ENCODE data around the gene ST14. TPM values are rescaled to one million over a fixed set of nuclear protein-coding genes. Genes with fewer than 3 reads are reported as not detected.

Gene ST14
- total and polyA plus RNA-seq, 5 donors from 2014 or later = 0.05 to 0.06 TPM; not detected in 3

GRCh38 chr11:130148796-130149326 lies 10.7 kb upstream of the ST14 start:
- ATAC-seq (ENCODE audit: low read depth in 2 of 2) (no peak), DNase-seq (no peak)
- H3K4me3 ChIP-seq (ENCODE audit: low read depth, low read length) = no peak overlapping the region
- peaks cover 9% of the 10 kb centered on the region for H3K36me3 ChIP-seq (ENCODE audit: control insufficient read depth, insufficient read depth, low read length)
- no peak overlapping the region for H3K27ac ChIP-seq (ENCODE audit: insufficient read depth, low read length, poor library complexity, severe bottlenecking)
- H3K27ac Mint-ChIP-seq = peak overlapping the region in 1 of 3 donors; percentile 57
- peaks cover 8% of the 10 kb centered on the region for H3K4me1 ChIP-seq (ENCODE audit: control insufficient read depth, insufficient read depth, low read length, poor library complexity, severe bottlenecking)
- no peaks in the 10 kb centered on the region for H3K9me3 Mint-ChIP-seq
- no peaks in the 10 kb centered on the region for H3K27me3 ChIP-seq (ENCODE audit: control insufficient read depth, insufficient read depth, low read length)
- H3K27me3 Mint-ChIP-seq = no peaks in the 10 kb centered on the region
- peaks cover 15% of the 10 kb centered on the region for H3K36me3 Mint-ChIP-seq
- no peak overlapping the region for H3K4me3 Mint-ChIP-seq
- peaks cover 5 to 21% (median 13%) of the 10 kb centered on the region in 4 donors for H3K4me1 Mint-ChIP-seq
- no peaks in the 10 kb centered on the region for H3K9me3 ChIP-seq (ENCODE audit: control insufficient read depth in 2 of 2, low read length in 2 of 2)

GRCh38 chr11:130150790-130151189 lies 8.8 kb upstream of the ST14 start:
- H3K4me3 ChIP-seq (ENCODE audit: low read depth, low read length) = no peak overlapping the region
- H3K27me3 Mint-ChIP-seq = no peaks in the 10 kb centered on the region
- H3K4me1 Mint-ChIP-seq = peaks cover 5 to 14% (median 11%) of the 10 kb centered on the region in 4 donors
- H3K4me1 ChIP-seq (ENCODE audit: control insufficient read depth, insufficient read depth, low read length, poor library complexity, severe bottlenecking) = peaks cover 8% of the 10 kb centered on the region
- ATAC-seq (ENCODE audit: low read depth in 2 of 2) (no peak), DNase-seq (no peak)
- no peaks in the 10 kb centered on the region for H3K9me3 Mint-ChIP-seq
- H3K36me3 Mint-ChIP-seq = no peaks in the 10 kb centered on the region
- H3K9me3 ChIP-seq (ENCODE audit: control insufficient read depth in 2 of 2, low read length in 2 of 2) = no peaks in the 10 kb centered on the region
- no peaks in the 10 kb centered on the region for H3K36me3 ChIP-seq (ENCODE audit: control insufficient read depth, insufficient read depth, low read length)
- no peak overlapping the region for H3K4me3 Mint-ChIP-seq
- no peaks in the 10 kb centered on the region for H3K27me3 ChIP-seq (ENCODE audit: control insufficient read depth, insufficient read depth, low read length)
- no peak overlapping the region for H3K27ac Mint-ChIP-seq
- no peak overlapping the region for H3K27ac ChIP-seq (ENCODE audit: insufficient read depth, low read length, poor library complexity, severe bottlenecking)

- H3K4me1 ChIP-seq (ENCODE audit: control insufficient read depth, insufficient read depth, low read length, poor library complexity, severe bottlenecking) = peaks cover 8% of the 10 kb centered on the region
- Mint-ChIP-seq H3K27ac (no peak overlapping the region), H3K27me3 (no peaks in the 10 kb centered on the region), H3K4me1 (peaks cover 5 to 12% (median 9%) of the 10 kb centered on the region in 4 donors), H3K36me3 (no peaks in the 10 kb centered on the region), H3K4me3 (no peak overlapping the region), H3K9me3 (no peaks in the 10 kb centered on the region)
- no peaks in the 10 kb centered on the region for H3K9me3 ChIP-seq (ENCODE audit: control insufficient read depth in 2 of 2, low read length in 2 of 2)
- no peak overlapping the region for H3K27ac ChIP-seq (ENCODE audit: insufficient read depth, low read length, poor library complexity, severe bottlenecking)
- DNase-seq = no peak
- H3K27me3 ChIP-seq (ENCODE audit: control insufficient read depth, insufficient read depth, low read length) = no peaks in the 10 kb centered on the region
- ATAC-seq (ENCODE audit: low read depth in 2 of 2) = no peak
- H3K4me3 ChIP-seq (ENCODE audit: low read depth, low read length) = no peak overlapping the region
- no peaks in the 10 kb centered on the region for H3K36me3 ChIP-seq (ENCODE audit: control insufficient read depth, insufficient read depth, low read length)
Measured at GRCh38 chr11:130151196-130151595, 8.4 kb upstream of the ST14 start.

- Histone ChIP-seq H3K4me1 (ENCODE audit: control insufficient read depth, insufficient read depth, low read length, poor library complexity, severe bottlenecking) (peaks cover 5% of the 10 kb centered on the region), H3K9me3 (ENCODE audit: control insufficient read depth in 2 of 2, low read length in 2 of 2) (no peaks in the 10 kb centered on the region), H3K27me3 (ENCODE audit: control insufficient read depth, insufficient read depth, low read length) (peaks cover 14% of the 10 kb centered on the region), H3K27ac (ENCODE audit: insufficient read depth, low read length, poor library complexity, severe bottlenecking) (no peak overlapping the region), H3K4me3 (ENCODE audit: low read depth, low read length) (no peak overlapping the region), H3K36me3 (ENCODE audit: control insufficient read depth, insufficient read depth, low read length) (no peaks in the 10 kb centered on the region)
- peaks cover 22% of the 10 kb centered on the region for H3K27me3 Mint-ChIP-seq
- no peak overlapping the region for H3K4me3 Mint-ChIP-seq
- no peak for DNase-seq
- no peaks in the 10 kb centered on the region for H3K9me3 Mint-ChIP-seq
- ATAC-seq (ENCODE audit: low read depth in 2 of 2) = no peak
- peaks cover 0 to 17% (median 8%) of the 10 kb centered on the region in 4 donors for H3K4me1 Mint-ChIP-seq
- no peaks in the 10 kb centered on the region for H3K36me3 Mint-ChIP-seq
- H3K27ac Mint-ChIP-seq = no peak overlapping the region
Measured at GRCh38 chr11:130156108-130157022, 3.2 kb upstream of the ST14 start.

- H3K36me3 Mint-ChIP-seq = no peaks in the 10 kb centered on the region
- Histone ChIP-seq H3K27ac (ENCODE audit: insufficient read depth, low read length, poor library complexity, severe bottlenecking) (no peak overlapping the region), H3K9me3 (ENCODE audit: control insufficient read depth in 2 of 2, low read length in 2 of 2) (no peaks in the 10 kb centered on the region), H3K27me3 (ENCODE audit: control insufficient read depth, insufficient read depth, low read length) (peaks cover 19% of the 10 kb centered on the region), H3K36me3 (ENCODE audit: control insufficient read depth, insufficient read depth, low read length) (no peaks in the 10 kb centered on the region), H3K4me1 (ENCODE audit: control insufficient read depth, insufficient read depth, low read length, poor library complexity, severe bottlenecking) (peaks cover 5% of the 10 kb centered on the region), H3K4me3 (ENCODE audit: low read depth, low read length) (no peak overlapping the region)
- peaks cover 0 to 22% (median 8%) of the 10 kb centered on the region in 4 donors for H3K4me1 Mint-ChIP-seq
- no peaks in the 10 kb centered on the region for H3K9me3 Mint-ChIP-seq
- ATAC-seq (ENCODE audit: low read depth in 2 of 2) (no peak), DNase-seq (no peak)
- H3K27me3 Mint-ChIP-seq = peaks cover 22% of the 10 kb centered on the region
- H3K4me3 Mint-ChIP-seq = no peak overlapping the region
- no peak overlapping the region for H3K27ac Mint-ChIP-seq
Measured at GRCh38 chr11:130157101-130157500, 2.5 kb upstream of the ST14 start.

- peaks cover 26% of the 10 kb centered on the region for H3K27me3 Mint-ChIP-seq
- H3K4me1 ChIP-seq (ENCODE audit: control insufficient read depth, insufficient read depth, low read length, poor library complexity, severe bottlenecking) = peaks cover 5% of the 10 kb centered on the region
- no peaks in the 10 kb centered on the region for H3K9me3 ChIP-seq (ENCODE audit: control insufficient read depth in 2 of 2, low read length in 2 of 2)
- H3K36me3 Mint-ChIP-seq = no peaks in the 10 kb centered on the region
- ATAC-seq (ENCODE audit: low read depth in 2 of 2) = no peak
- H3K4me3 Mint-ChIP-seq = peak overlapping the region in 1 of 4 donors; percentile 45
- no peak overlapping the region for H3K27ac ChIP-seq (ENCODE audit: insufficient read depth, low read length, poor library complexity, severe bottlenecking)
- peaks cover 0 to 22% (median 8%) of the 10 kb centered on the region in 4 donors for H3K4me1 Mint-ChIP-seq
- no peaks in the 10 kb centered on the region for H3K36me3 ChIP-seq (ENCODE audit: control insufficient read depth, insufficient read depth, low read length)
- DNase-seq = no peak
- no peaks in the 10 kb centered on the region for H3K9me3 Mint-ChIP-seq
- no peak overlapping the region for H3K27ac Mint-ChIP-seq
- peaks cover 21% of the 10 kb centered on the region for H3K27me3 ChIP-seq (ENCODE audit: control insufficient read depth, insufficient read depth, low read length)
- no peak overlapping the region for H3K4me3 ChIP-seq (ENCODE audit: low read depth, low read length)
Measured at GRCh38 chr11:130157840-130158239, 1.7 kb upstream of the ST14 start.

GRCh38 chr11:130159139-130159538 lies 443 bp upstream of the ST14 start:
- Mint-ChIP-seq H3K36me3 (no peaks in the 10 kb centered on the region), H3K4me1 (peaks cover 0 to 22% (median 8%) of the 10 kb centered on the region in 4 donors), H3K27me3 (peaks cover 32% of the 10 kb centered on the region), H3K9me3 (peaks cover 0 to 1% (median 0%) of the 10 kb centered on the region in 7 donors), H3K4me3 (peak overlapping the region in 2 of 4 donors; percentile 11 to 57), H3K27ac (no peak overlapping the region)
- Histone ChIP-seq H3K27me3 (ENCODE audit: control insufficient read depth, insufficient read depth, low read length) (peaks cover 21% of the 10 kb centered on the region), H3K36me3 (ENCODE audit: control insufficient read depth, insufficient read depth, low read length) (no peaks in the 10 kb centered on the region), H3K4me1 (ENCODE audit: control insufficient read depth, insufficient read depth, low read length, poor library complexity, severe bottlenecking) (peaks cover 5% of the 10 kb centered on the region), H3K9me3 (ENCODE audit: control insufficient read depth in 2 of 2, low read length in 2 of 2) (no peaks in the 10 kb centered on the region), H3K4me3 (ENCODE audit: low read depth, low read length) (no peak overlapping the region), H3K27ac (ENCODE audit: insufficient read depth, low read length, poor library complexity, severe bottlenecking) (no peak overlapping the region)
- no peak for ATAC-seq (ENCODE audit: low read depth in 2 of 2)
- no peak for DNase-seq
